Thyroid gland (tissue), 4 donors: ENCODE results near the gene DPYD. TPM values are rescaled to one million over a fixed set of nuclear protein-coding genes. Genes with fewer than 3 reads are reported as not detected.
"Not testable (repeated sequence)": the region's sequence is repeated elsewhere in the genome, so short reads cannot be mapped to it uniquely, and the experiment has no call there.

Source experiments
- DNase-seq, 2 donors: peaks; one replicate each; pipeline ENCODE4 v3.0.0-alpha.2; 2019
- H3K27ac ChIP-seq, 3 donors: fragments of 200-600 bp; sonication (generic); 1 replicate in 2 of 3; 2 replicates in 1 of 3; pipeline ENCODE4 v1.5.1; 2016 to 2019; ENCODE audit warnings: mild to moderate bottlenecking in 1 of 3, moderate library complexity in 1 of 3
- H3K27me3 ChIP-seq: fragments of 200-600 bp; sonication (generic); one replicate; pipeline ENCODE4 v1.5.1; 2019
- H3K36me3 ChIP-seq, 2 donors: fragments of 200-600 bp; sonication (generic); one replicate each; pipeline ENCODE4 v1.5.1; 2016 to 2019
- H3K4me1 ChIP-seq, 2 donors: fragments of 200-600 bp; sonication (generic); one replicate each; pipeline ENCODE4 v1.5.1; 2017 to 2019
- H3K4me3 ChIP-seq, 3 donors: fragments of 200-600 bp; sonication (generic); replicated peaks in 1 of 3; 1 replicate in 2 of 3; 2 replicates in 1 of 3; pipeline ENCODE4 v1.5.1; 2016; ENCODE audit warnings: mild to moderate bottlenecking in 1 of 3
- H3K9me3 ChIP-seq: fragments of 200-600 bp; sonication (generic); one replicate; pipeline ENCODE4 v1.5.1; 2017
- CTCF ChIP-seq, 6 experiments: fragments of 200-600 bp in 3 of 6; fragments of 450-650 bp in 3 of 6; sonication (generic) in 3 of 6; IDR thresholded peaks; one replicate each; pipeline ENCODE4 v1.5.1; 2016 to 2019; ENCODE audit warnings: antibody characterized with exemption in 6 of 6, mild to moderate bottlenecking in 2 of 6, inconsistent platforms in 1 of 6, moderate library complexity in 1 of 6
- POLR2A ChIP-seq, 2 donors: fragments of 450-650 bp; IDR thresholded peaks; one replicate each; pipeline ENCODE4 v1.6.1; 2017; ENCODE audit warnings: antibody characterized with exemption in 2 of 2, mild to moderate bottlenecking in 2 of 2, moderate library complexity in 1 of 2
- WGBS, 2 donors: methylation state at CpG; one replicate each; pipeline ENCODE4 v1.1.5; 2017; 5-methylcytosine and 5-hydroxymethylcytosine counted together
- intact Hi-C: fragments of 100-400 bp; cut with DNase I; formaldehyde crosslinking; loops from one replicate; pipeline ENCODE4 v1.15.1; 2023
- total RNA-seq, 4 donors: library from RNA; depleted of rRNA; stranded (reverse); fragments of >200 nt; gene quantifications; one replicate each; pipeline ENCODE4 v1.2.3, GENCODE V29; 2016

Gene DPYD
- total RNA-seq, 4 donors from 2014 or later = 27.3 to 54.0 (median 39.5) TPM

GRCh38 chr1:97350662-97351061 lies 570.2 kb downstream of the DPYD start:
- Histone ChIP-seq H3K9me3 (no peaks in the 10 kb centered on the region), H3K4me3 (no peak overlapping the region), H3K27me3 (no peaks in the 10 kb centered on the region), H3K36me3 (no peaks in the 10 kb centered on the region), H3K27ac (no peak overlapping the region), H3K4me1 (no peaks in the 10 kb centered on the region)
- WGBS, 2 donors = 71 to 75% methylated on average over 2 of the region's 2 CpGs
- TF ChIP-seq POLR2A (IDR thresholded peaks at IDR 0.05) = no peak
- intact Hi-C loops = no loop called here
- DNase-seq = no peak

- Histone ChIP-seq H3K27ac (no peak overlapping the region), H3K36me3 (no peaks in the 10 kb centered on the region), H3K27me3 (no peaks in the 10 kb centered on the region), H3K4me1 (no peaks in the 10 kb centered on the region), H3K9me3 (no peaks in the 10 kb centered on the region), H3K4me3 (no peak overlapping the region)
- intact Hi-C loops = no loop called here
- TF ChIP-seq CTCF (IDR thresholded peaks at IDR 0.05) (no peak), POLR2A (IDR thresholded peaks at IDR 0.05) (no peak)
- no peak for DNase-seq
These were observed 570.6 kb downstream of the DPYD start for GRCh38 chr1:97350241-97350640.

- intact Hi-C loops, H3K4me1 ChIP-seq, DNase-seq, H3K27ac ChIP-seq, H3K27me3 ChIP-seq, H3K36me3 ChIP-seq, H3K4me3 ChIP-seq, H3K9me3 ChIP-seq: not testable (repeated sequence)
- 85 to 97% methylated on average over 1 of the region's 1 CpG for WGBS, 2 donors
These were observed 571.0 kb downstream of the DPYD start for GRCh38 chr1:97349794-97350193.

GRCh38 chr1:97348599-97349265 lies 572.1 kb downstream of the DPYD start:
- no peaks in the 10 kb centered on the region for H3K36me3 ChIP-seq
- no peaks in the 10 kb centered on the region for H3K27me3 ChIP-seq
- no peak for DNase-seq
- no peak for TF ChIP-seq CTCF (IDR thresholded peaks at IDR 0.05)
- no peak for TF ChIP-seq POLR2A (IDR thresholded peaks at IDR 0.05)
- intact Hi-C loops = no loop called here
- H3K9me3 ChIP-seq = no peaks in the 10 kb centered on the region
- H3K27ac ChIP-seq = no peak overlapping the region
- no peaks in the 10 kb centered on the region for H3K4me1 ChIP-seq
- H3K4me3 ChIP-seq = no peak overlapping the region
- WGBS, 2 donors = 84 to 85% methylated on average over 3 of the region's 3 CpGs

GRCh38 chr1:97340951-97341350 lies 579.9 kb downstream of the DPYD start:
- intact Hi-C loops = no loop called here

More at GRCh38 chr1:97340951-97341350, 579.9 kb downstream of the DPYD start:
- H3K4me1 ChIP-seq = peaks cover 3 to 7% of the 10 kb centered on the region in 2 donors
- H3K9me3 ChIP-seq = no peaks in the 10 kb centered on the region
- TF ChIP-seq CTCF (IDR thresholded peaks at IDR 0.05) (no peak), POLR2A (IDR thresholded peaks at IDR 0.05) (no peak)
- DNase-seq = no peak
- no peak overlapping the region for H3K4me3 ChIP-seq
- no peak overlapping the region for H3K27ac ChIP-seq
- 97 to 98% methylated on average over 1 of the region's 1 CpG for WGBS, 2 donors
- H3K36me3 ChIP-seq = no peaks in the 10 kb centered on the region
- H3K27me3 ChIP-seq = no peaks in the 10 kb centered on the region
